GM10266 (cell line): ENCODE data around the gene GTF3C5.
A peak's percentile ranks its signal among the peaks of the same experiment; 100 is the strongest.

ENCODE experiments used
- DNase-seq: peaks from one replicate; pipeline ENCODE4 v3.0.0; 2012; ENCODE audit errors: extremely low spot score
- CTCF ChIP-seq: IDR thresholded peaks from 2 replicates; pipeline ENCODE4 v1.5.1; 2012; ENCODE audit warnings: mild to moderate bottlenecking, low read depth; ENCODE audit not compliant: control insufficient read depth, insufficient read depth; ENCODE audit errors: missing control alignments

The GTF3C5 gene

GRCh38 chr9:133030317-133031129 is at the start of gene GTF3C5:
Gene GTF3C5 (plus strand): TSS chr9:133030997. CDS start chr9:133031012, 15 bp downstream.
- TF ChIP-seq CTCF = no peak
- DNase-seq = peak; percentile 96

- DNase-seq = no peak
- no peak for TF ChIP-seq CTCF
These were observed 48.3 kb upstream of the GTF3C5 start for GRCh38 chr9:132982458-132982857.

- no peak for TF ChIP-seq CTCF
- no peak for DNase-seq
These were observed 47.2 kb upstream of the GTF3C5 start for GRCh38 chr9:132983491-132984201.

- TF ChIP-seq CTCF = no peak
- DNase-seq = no peak
These were observed 46.4 kb upstream of the GTF3C5 start for GRCh38 chr9:132984202-132985070.

GRCh38 chr9:132985071-132985350 is 45.8 kb upstream of the GTF3C5 start:
- DNase-seq = no peak
- TF ChIP-seq CTCF = no peak

GRCh38 chr9:132985489-132985888 is 45.3 kb upstream of the GTF3C5 start:
- TF ChIP-seq CTCF = no peak
- no peak for DNase-seq
